Measurements from ENCODE around the gene SVEP1.
"Not testable (repeated sequence)": the region's sequence is repeated elsewhere in the genome, so short reads cannot be mapped to it uniquely, and the experiment has no call there.

The SVEP1 gene

GRCh38 chr9:110579034-110579861 is at the start of gene SVEP1:
TSS of gene SVEP1 (minus strand) at chr9:110579741. CDS start at chr9:110579543, 198 bp downstream.
- DNase-seq: peak in 1 of 2 experiments; percentile 17

- DNase-seq: peak; percentile 36 to 54
Measured at GRCh38 chr9:110626101-110626829, 46.7 kb upstream of the SVEP1 start.

GRCh38 chr9:110623462-110624025 is 44.0 kb upstream of the SVEP1 start:
- DNase-seq: no peak

- no peak for DNase-seq
Measured at GRCh38 chr9:110622368-110622767, 42.8 kb upstream of the SVEP1 start.

GRCh38 chr9:110620726-110621125 is 41.2 kb upstream of the SVEP1 start:
- no peak for DNase-seq

DNA sequence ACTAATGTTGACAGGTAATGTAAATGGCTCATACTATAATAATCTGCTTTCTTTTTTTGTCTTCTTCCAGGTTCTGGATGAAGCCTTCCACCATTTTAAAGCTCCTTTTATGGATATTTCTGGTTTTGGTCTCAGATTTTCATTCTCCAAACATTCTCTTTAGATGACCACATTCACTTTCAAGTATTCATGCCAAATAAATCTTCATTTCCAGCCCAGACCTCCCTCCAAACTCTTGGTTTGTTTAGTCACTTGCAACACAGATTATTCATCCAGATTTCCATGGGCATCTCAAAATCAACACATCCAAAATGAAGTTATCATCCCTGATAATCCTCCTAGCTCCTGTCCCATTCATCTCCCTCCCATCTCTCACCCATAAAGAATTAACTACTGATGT is 40.3 kb upstream of the SVEP1 start:
- no peak for DNase-seq

DNA sequence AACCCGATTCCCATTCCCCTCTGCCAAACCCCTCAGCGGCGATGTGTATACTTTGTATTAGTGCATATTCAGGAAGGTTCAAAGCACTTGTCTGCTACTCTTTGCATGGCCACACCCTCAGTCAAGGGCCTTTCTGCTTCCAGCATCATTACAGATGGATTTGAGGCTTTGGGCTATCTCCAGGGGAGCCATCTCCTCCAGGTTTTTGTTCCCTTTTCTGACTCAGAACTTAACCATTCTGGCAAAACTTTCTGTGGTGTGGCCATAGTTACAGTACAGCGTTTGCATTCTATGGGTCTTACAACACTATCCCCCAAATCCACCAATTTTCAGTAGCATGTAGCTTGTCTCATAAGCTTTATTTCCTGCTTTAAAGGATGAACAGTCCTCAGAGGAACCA is 36.0 kb upstream of the SVEP1 start:
- DNase-seq: no peak

GRCh38 chr9:110614576-110614975 is 35.0 kb upstream of the SVEP1 start:
- DNase-seq: not testable (repeated sequence)

DNA sequence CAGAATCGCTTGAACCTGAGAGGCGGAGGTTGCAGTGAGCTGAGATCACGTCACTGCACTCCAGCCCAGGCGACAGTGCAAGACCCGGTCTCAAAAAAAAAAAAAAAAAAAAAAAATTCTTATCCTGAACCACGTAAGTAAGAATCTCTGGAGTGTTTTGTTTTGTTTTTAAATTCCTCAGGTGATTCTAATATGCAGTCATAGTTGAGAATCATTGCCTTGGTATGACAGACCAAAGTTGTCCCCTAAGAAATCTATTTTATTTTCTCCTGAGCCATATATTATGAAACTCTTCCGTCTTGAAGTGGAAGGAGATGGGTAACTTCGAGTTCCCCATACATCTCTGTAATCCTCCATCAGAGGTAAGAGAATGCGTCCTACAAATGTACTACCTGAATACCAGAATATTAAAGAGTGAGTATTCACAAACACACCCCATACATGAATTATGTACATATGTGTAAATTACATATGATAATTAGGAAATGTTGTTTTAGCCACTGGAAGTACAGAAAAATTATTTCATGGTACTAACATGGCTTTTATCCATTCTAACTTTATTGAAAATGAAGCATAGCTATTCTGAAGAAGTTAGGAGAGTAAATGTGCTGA is 26.7 kb upstream of the SVEP1 start:
- no peak for DNase-seq

- no peak for DNase-seq
Measured at GRCh38 chr9:110605565-110605964, 26.0 kb upstream of the SVEP1 start.

- DNase-seq: no peak
Measured at GRCh38 chr9:110604171-110604601, 24.6 kb upstream of the SVEP1 start.

DNA sequence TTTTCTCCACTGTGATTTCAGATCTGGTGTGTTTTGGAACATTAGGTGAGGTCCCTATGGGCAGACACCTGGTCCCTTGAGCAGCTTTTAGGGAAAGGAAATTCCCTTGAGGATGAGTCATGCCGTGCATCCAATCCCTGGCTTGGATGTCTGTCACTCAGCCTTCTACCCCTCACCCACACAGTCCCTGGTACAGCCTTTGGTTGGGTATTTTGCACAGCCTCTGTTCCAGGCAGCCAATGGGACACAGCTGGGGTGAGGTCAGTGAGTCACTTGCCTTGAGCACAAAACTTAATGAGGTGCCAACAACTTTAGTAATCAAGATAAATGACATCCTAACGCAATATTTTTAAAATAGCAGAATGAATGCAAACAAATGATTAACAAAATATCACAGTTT is 22.7 kb upstream of the SVEP1 start:
- DNase-seq: no peak

DNA sequence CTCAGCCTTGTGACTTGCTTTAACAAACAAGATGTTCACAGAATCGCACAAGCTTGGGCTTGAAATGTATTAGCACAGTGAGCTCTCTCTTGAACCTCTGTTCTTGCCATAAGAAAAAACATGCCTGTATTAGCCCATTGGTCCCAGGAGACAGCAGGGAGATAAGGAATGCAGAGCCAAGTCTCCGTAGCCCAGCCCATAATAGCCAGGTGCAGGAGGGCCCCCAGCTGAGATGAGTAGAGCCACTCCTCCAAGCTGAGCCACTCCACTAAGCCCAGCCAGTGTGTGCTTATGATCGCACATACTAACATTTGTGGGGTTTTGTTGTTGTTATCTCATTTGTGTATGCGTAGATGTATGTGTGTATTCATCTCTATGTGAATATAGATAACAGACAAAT is 21.6 kb upstream of the SVEP1 start:
- no peak for DNase-seq

GRCh38 chr9:110599468-110599867 is 19.9 kb upstream of the SVEP1 start:
- DNase-seq: no peak

DNA sequence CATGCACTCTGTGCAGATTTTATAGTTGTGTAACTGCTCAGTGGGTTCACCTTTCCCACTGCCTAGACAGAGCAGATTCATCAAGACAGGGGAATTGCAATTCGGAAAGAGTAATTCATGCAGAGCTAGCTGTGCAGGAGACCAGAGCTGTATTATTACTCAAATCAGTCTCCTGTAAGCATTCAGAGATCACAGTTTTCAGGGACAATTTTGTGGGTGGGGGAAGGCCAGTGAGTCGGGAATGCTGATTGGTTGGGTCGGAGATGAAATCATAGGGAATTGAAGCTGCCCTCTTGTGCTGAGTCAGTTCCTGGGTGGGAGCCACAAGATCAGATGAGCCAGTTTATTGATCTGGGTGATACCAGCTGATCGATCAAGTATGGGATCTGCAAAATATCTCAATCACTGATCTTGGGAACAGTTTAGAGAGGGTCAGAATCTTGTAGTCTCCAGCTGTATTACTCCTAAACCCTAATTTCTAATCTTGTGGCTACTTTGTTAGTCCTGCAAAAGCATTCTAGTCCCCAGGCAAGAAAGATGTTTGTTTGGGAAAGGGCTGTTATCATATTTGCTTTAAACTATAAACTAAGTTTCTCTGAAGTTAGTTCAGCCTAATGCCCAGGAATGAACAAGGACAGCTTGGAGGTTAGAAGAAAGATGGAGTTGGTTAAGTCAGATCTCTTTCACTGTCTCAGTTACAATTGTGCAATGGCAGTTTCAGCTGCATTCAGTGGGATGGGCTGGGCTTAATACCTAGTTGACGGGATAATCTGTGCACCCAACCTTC is 12.7 kb upstream of the SVEP1 start:
- no peak for DNase-seq

DNA sequence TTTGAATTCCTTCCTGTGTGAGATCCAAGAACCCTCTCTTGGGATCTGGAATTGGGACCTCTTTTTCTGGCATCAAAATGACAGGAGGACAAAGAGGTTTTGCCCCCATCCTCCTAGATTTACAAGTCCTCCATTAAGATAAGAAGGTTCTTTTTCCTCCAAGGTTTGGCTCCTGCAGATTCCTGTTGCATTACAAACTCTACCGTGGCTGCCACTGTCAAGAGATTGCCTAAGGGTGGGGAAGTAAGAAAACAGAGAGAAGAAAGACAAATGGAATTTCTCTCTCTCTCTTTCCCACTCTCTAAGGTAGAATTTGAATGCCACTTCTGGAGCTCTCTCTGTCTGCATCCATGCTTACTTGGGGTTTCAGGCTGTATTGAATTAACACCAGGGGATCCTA is 12.0 kb upstream of the SVEP1 start:
- DNase-seq: no peak

DNA sequence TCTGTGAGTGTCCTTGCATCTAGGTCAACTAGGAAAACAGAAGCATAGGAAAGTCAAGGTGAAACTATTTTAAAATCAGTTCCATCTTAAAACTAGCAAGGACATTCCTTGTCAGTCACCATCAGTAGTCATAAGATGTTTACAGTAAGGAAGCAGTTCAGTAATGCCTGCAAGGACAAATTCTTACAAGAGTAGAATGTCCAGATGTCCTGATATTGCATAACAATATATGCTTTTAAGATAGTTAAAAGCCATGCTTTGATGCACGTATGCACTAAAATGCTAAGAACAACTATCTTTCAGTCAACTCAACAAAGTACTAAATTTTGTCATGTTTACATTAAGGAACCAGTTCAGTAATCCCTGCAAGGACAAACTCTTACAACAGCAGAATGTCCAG is 11.3 kb upstream of the SVEP1 start:
- DNase-seq: no peak

DNA sequence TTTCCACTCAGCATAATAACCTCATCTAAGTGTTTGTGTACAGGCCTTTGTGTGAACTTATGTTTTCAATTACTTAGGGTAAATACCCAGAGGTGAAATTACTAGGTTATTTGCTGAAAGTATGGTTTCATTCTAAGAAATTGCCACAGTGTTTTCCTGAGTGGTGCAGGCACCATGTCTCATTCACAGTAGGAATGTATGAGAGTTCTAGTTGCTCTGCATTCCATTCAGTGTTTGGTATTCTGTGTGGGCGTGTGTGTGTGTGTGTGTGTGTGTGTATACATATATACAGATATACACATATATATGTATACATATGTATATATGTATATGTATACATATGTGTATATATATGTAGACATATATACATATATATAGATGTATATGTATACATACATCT is 8.8 kb upstream of the SVEP1 start:
- DNase-seq: no peak

DNA sequence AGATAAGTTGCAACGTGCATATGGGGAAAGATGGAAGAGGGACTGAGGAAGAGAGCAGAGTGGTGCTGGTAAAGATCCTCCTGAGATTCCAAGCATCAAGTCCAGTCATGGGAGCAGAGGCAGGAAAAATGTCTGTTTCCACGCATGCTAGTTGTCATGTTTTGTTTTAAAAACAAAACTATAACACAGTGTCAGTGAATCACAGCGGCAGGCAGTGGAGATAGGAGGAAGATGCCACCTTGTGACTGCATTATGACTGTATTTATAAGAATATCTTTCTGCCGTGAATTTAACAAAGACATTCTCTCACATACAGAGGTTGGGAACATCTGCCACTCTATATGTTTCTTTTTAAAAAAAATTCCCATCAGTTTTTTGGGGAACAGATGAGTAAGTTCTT is 3.7 kb upstream of the SVEP1 start:
- DNase-seq: no peak

GRCh38 chr9:110582156-110582555 is 2.6 kb upstream of the SVEP1 start:
- no peak for DNase-seq

DNA sequence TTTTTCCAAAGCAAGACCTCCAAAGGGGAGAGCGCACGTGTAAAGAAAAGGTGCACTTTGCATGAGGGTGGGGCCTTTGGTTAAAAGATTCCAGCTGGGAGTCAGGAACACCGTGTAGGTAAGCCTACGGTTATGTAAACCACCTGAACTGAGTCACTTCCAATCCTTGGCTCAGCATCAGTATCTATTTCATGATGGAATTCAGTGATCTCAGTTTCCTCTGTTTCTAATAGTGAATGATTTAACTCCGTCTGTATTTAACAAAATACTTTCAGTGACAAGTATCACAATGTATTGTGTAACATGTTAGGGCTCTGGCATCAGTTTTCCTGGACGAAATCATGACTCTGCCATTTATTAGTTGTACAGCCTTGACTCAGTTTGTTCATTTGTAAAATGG is 1.3 kb upstream of the SVEP1 start:
- DNase-seq: no peak

GRCh38 chr9:110579862-110580219 is 300 bp upstream of the SVEP1 start:
- DNase-seq: no peak

DNA sequence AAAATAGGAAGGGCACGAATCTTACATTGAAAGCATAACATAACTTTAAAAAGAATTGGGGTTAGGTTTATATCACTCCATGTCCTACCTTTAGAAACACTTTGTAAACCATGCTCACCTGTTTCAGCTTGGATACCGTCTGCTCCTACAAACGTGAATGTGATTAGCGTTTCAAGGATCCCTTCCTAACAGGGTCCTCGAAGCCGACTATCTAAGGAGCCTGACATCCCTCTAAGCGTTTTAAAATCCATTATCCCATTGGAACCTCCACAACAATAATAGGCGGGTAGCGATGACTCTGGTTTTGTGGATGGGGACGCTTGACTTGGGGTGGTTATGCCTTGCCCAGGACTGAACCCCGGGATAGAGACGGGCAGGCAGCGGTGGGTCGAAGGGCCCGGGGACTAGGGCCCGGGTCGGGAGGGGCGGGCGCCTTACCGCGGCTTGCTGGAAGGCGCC is 937 bp downstream of the SVEP1 start:
- no peak for DNase-seq

Measured in activated T-cell treated with anti-CD3 and anti-CD28 coated beads, Interleukin-2, amount 50 U/mL, for 48 hours (primary cell).